ENCODE data around the gene C14orf132. TPM values are rescaled to one million over a fixed set of nuclear protein-coding genes. Genes with fewer than 3 reads are reported as not detected.

Gene C14orf132
- total RNA-seq, 2 experiments from 2014 or later = 3.2 to 4.6 TPM

GRCh38 chr14:96017882-96018281, 21.3 kb upstream of the C14orf132 start:
- intact Hi-C loops (cut with micrococcal nuclease) = no loop called here
- Mint-ChIP-seq H3K27me3 (peaks cover 35% of the 10 kb centered on the region), H3K4me1 (ENCODE audit: low read depth) (no peaks in the 10 kb centered on the region), H3K4me3 (no peak overlapping the region), H3K36me3 (no peaks in the 10 kb centered on the region), H3K27ac (no peak overlapping the region), H3K9me3 (no peaks in the 10 kb centered on the region)
- ChIA-PET POLR2A (no interaction called here), CTCF (no interaction called here)
- DNase-seq = no peak

DNA sequence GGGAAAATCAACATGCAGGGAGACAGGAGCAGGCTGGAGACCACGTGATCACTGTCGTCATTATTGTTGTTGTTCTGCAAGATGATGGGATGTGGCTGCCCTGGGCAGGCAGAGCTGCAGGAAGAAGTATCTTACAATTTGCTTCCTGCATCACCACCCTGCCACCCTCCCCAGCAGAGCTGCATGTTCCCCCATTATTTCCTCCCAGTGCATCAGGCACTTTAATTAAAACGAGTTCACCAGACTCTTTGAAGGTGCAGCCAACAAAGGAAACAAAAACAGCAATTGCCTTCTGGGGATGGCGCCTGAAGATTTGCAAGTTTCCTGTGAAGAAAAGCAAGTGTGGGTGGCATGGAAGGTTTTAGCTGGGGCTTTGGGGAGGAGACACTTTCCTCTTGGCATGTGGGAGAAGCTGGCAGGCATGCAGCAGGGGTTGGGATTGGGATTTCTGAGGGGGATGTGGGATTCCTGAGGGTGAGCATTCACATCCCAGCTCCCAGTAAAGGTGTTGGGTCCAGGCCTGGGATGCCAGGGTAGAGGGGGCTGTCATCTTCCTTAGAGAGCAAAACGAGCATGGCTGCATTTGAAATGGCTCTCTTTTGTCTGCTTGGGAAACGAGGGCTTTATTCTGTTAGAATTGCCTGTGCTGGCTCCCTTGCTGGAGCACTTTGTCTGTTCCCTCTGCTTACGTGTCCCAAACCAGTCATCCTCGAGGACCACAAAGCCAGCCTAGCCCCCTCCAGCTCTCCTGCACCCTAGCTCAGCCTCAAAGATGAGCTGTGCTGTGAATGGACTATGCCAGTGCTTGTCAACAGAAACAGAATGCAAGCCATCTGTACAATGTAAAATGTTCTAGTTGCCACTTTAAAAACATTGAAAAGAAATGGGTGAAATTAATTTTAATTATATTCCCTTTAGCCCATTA, 11.5 kb upstream of the C14orf132 start:
- peak overlapping the region; percentile 14 for H3K27ac Mint-ChIP-seq
- POLR2A ChIA-PET = no interaction called here

GRCh38 chr14:96029089-96029645, 10.0 kb upstream of the C14orf132 start:
- intact Hi-C loops (cut with micrococcal nuclease) = no loop called here

More for the DNA sequence above, 11.5 kb upstream of the C14orf132 start:
- intact Hi-C loops (cut with micrococcal nuclease) = no loop called here
- H3K9me3 Mint-ChIP-seq = no peaks in the 10 kb centered on the region
- no peak overlapping the region for H3K4me3 Mint-ChIP-seq
- no peaks in the 10 kb centered on the region for H3K27me3 Mint-ChIP-seq
- H3K4me1 Mint-ChIP-seq (ENCODE audit: low read depth) = peaks cover 20% of the 10 kb centered on the region
- no peak for DNase-seq
- H3K36me3 Mint-ChIP-seq = no peaks in the 10 kb centered on the region
- CTCF ChIA-PET = interaction anchor here (1.1 kb wide), 1 partner anchor 18 kb away, joined by 4 read pairs; no protein-coding TSS in a partner anchor

DNA sequence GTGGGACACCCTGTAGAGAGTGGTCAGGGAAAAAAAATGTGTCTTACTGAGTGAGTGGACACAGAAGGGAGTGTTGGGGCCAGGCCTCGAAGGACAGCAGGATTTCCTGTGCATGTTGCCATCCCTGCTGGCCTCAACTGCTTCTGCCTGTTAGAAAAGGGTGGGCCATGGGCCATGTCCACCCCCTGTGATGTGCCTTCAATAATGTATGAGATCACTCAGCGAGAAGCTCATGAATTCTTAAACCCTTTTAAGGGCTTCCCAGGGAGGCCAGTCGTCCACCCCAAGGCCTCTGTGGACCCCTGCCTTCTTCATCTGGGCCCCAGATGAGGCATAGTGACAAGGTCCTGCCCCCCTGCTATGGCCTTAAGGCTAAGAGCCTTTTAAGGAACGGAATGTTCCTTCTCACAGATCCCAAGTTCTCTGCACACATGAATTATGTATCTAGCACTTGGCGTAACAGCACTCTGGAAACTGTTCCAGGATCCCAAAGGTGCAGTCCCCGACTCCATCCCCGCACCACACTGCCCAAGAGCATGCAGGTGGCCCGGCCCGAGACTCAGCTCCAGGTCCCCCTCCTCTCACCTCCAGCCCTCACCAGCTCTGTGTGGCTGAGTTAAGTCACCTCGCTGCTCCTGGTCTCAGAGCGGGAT, 8.9 kb upstream of the C14orf132 start:
- no peaks in the 10 kb centered on the region for H3K36me3 Mint-ChIP-seq

More at GRCh38 chr14:96029089-96029645, 10.0 kb upstream of the C14orf132 start:
- no peaks in the 10 kb centered on the region for H3K9me3 Mint-ChIP-seq
- peaks cover 24% of the 10 kb centered on the region for H3K4me1 Mint-ChIP-seq (ENCODE audit: low read depth)
- ChIA-PET CTCF (interaction anchor here (1.1 kb wide), 1 partner anchor 16 kb away, joined by 4 read pairs; no protein-coding TSS in a partner anchor), POLR2A (no interaction called here)
- H3K4me3 Mint-ChIP-seq = no peak overlapping the region
- no peak overlapping the region for H3K27ac Mint-ChIP-seq
- H3K27me3 Mint-ChIP-seq = no peaks in the 10 kb centered on the region
- no peak for DNase-seq
- no peaks in the 10 kb centered on the region for H3K36me3 Mint-ChIP-seq

GRCh38 chr14:96031691-96032090, 7.5 kb upstream of the C14orf132 start:
- Mint-ChIP-seq H3K27me3 (no peaks in the 10 kb centered on the region), H3K4me1 (ENCODE audit: low read depth) (peaks cover 22% of the 10 kb centered on the region), H3K36me3 (no peaks in the 10 kb centered on the region), H3K4me3 (no peak overlapping the region), H3K27ac (no peak overlapping the region), H3K9me3 (no peaks in the 10 kb centered on the region)
- no peak for DNase-seq
- intact Hi-C loops (cut with micrococcal nuclease) = no loop called here
- POLR2A ChIA-PET = no interaction called here
- CTCF ChIA-PET = no interaction called here

More for the DNA sequence above, 8.9 kb upstream of the C14orf132 start:
- Mint-ChIP-seq H3K27me3 (no peaks in the 10 kb centered on the region), H3K27ac (no peak overlapping the region), H3K4me3 (no peak overlapping the region), H3K9me3 (no peaks in the 10 kb centered on the region), H3K4me1 (ENCODE audit: low read depth) (peaks cover 24% of the 10 kb centered on the region)
- ChIA-PET POLR2A (no interaction called here), CTCF (no interaction called here)
- no peak for DNase-seq
- intact Hi-C loops (cut with micrococcal nuclease) = no loop called here

DNA sequence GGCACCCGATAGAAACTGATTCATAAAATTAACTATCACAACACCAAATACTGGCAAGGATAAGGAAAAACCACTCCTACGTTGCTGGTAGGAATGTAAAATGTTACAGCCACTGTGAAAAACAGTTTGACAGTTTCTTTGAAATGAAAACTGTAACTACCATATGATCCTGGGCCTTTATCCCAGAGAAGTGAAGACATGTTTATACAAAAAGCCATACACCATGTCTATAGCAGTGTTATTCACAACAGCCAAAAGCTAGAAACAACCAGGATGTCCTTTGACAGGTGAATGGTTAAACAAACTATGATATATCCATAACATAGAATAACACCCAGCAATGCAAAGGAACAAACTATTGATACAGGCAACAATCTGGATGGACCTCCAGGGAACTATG, 3.7 kb upstream of the C14orf132 start:
- intact Hi-C loops (cut with micrococcal nuclease) = no loop called here
- POLR2A ChIA-PET = no interaction called here
- H3K4me1 Mint-ChIP-seq (ENCODE audit: low read depth) = peaks cover 17% of the 10 kb centered on the region
- CTCF ChIA-PET = interaction anchor here (1.4 kb wide), 1 partner anchor 41 kb away, joined by 3 read pairs; no protein-coding TSS in a partner anchor
- no peak for DNase-seq
- H3K27me3 Mint-ChIP-seq = peaks cover 4% of the 10 kb centered on the region
- no peak overlapping the region for H3K27ac Mint-ChIP-seq
- no peaks in the 10 kb centered on the region for H3K36me3 Mint-ChIP-seq
- no peaks in the 10 kb centered on the region for H3K9me3 Mint-ChIP-seq
- no peak overlapping the region for H3K4me3 Mint-ChIP-seq

- intact Hi-C loops (cut with micrococcal nuclease) = no loop called here
- Mint-ChIP-seq H3K27me3 (peaks cover 19% of the 10 kb centered on the region), H3K36me3 (no peaks in the 10 kb centered on the region), H3K9me3 (no peaks in the 10 kb centered on the region), H3K4me3 (peak overlapping the region; percentile 67), H3K27ac (no peak overlapping the region), H3K4me1 (ENCODE audit: low read depth) (peaks cover 16% of the 10 kb centered on the region)
- CTCF ChIA-PET = no interaction called here
- POLR2A ChIA-PET = interaction anchor here (1.0 kb wide), 1 partner anchor 13 kb away, joined by 3 read pairs; no protein-coding TSS in a partner anchor
- no peak for DNase-seq
These were observed 1.1 kb upstream of the C14orf132 start for GRCh38 chr14:96037891-96038557.

DNA sequence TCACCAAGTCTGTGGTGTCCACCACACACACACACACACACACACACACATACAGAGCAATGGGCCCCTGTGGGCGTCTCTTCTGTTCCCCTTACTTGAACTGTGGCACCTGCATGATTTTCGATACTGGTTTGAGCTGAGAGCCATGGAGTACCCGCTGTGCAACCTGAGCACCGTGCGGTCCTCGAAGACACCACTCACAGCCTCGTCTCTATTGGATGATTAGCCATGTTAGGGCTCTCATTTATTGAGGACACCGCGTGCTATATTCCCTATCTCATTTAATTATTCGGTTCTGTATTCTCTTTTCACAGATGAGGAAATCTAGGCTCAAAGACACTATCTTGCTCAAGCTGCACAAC, 623 bp upstream of the C14orf132 start:
- CTCF ChIA-PET = no interaction called here
- H3K36me3 Mint-ChIP-seq = no peaks in the 10 kb centered on the region
- H3K9me3 Mint-ChIP-seq = no peaks in the 10 kb centered on the region
- peaks cover 13% of the 10 kb centered on the region for H3K4me1 Mint-ChIP-seq (ENCODE audit: low read depth)
- H3K4me3 Mint-ChIP-seq = peak overlapping the region; percentile 67
- DNase-seq = no peak
- intact Hi-C loops (cut with micrococcal nuclease) = no loop called here
- H3K27me3 Mint-ChIP-seq = peaks cover 20% of the 10 kb centered on the region
- POLR2A ChIA-PET = interaction anchor here (1.0 kb wide), 1 partner anchor 14 kb away, joined by 3 read pairs; no protein-coding TSS in a partner anchor
- H3K27ac Mint-ChIP-seq = no peak overlapping the region

- Mint-ChIP-seq H3K9me3 (no peaks in the 10 kb centered on the region), H3K36me3 (no peaks in the 10 kb centered on the region), H3K27ac (no peak overlapping the region), H3K27me3 (peaks cover 20% of the 10 kb centered on the region), H3K4me3 (peak overlapping the region; percentile 74), H3K4me1 (ENCODE audit: low read depth) (peaks cover 13% of the 10 kb centered on the region)
- intact Hi-C loops (cut with micrococcal nuclease) = no loop called here
- peak; percentile 21 for DNase-seq
- ChIA-PET POLR2A (interaction anchor here (0.5 kb wide), 1 partner anchor 198 kb away, joined by 3 read pairs; no protein-coding TSS in a partner anchor), CTCF (interaction anchor here (0.6 kb wide), 3 partner anchors 18 to 749 kb away, joined by 3 read pairs; no protein-coding TSS in a partner anchor)
These were observed 610 bp downstream of the C14orf132 start for GRCh38 chr14:96039633-96040311.

GRCh38 chr14:96040828-96041371, 1.7 kb downstream of the C14orf132 start:
- CTCF ChIA-PET = no interaction called here
- intact Hi-C loops (cut with micrococcal nuclease) = no loop called here

GRCh38 chr14:96042248-96042930, 3.2 kb downstream of the C14orf132 start:
- ChIA-PET CTCF (interaction anchor here (0.9 kb wide), 1 partner anchor 10 kb away, joined by 3 read pairs; no protein-coding TSS in a partner anchor), POLR2A (no interaction called here)
- H3K27me3 Mint-ChIP-seq = peaks cover 20% of the 10 kb centered on the region
- peaks cover 5% of the 10 kb centered on the region for H3K9me3 Mint-ChIP-seq
- no peak overlapping the region for H3K27ac Mint-ChIP-seq
- DNase-seq = no peak
- H3K4me3 Mint-ChIP-seq = no peak overlapping the region
- intact Hi-C loops (cut with micrococcal nuclease) = no loop called here
- H3K36me3 Mint-ChIP-seq = no peaks in the 10 kb centered on the region
- peaks cover 9% of the 10 kb centered on the region for H3K4me1 Mint-ChIP-seq (ENCODE audit: low read depth)

More at GRCh38 chr14:96040828-96041371, 1.7 kb downstream of the C14orf132 start:
- H3K27me3 Mint-ChIP-seq = peaks cover 20% of the 10 kb centered on the region
- H3K4me3 Mint-ChIP-seq = no peak overlapping the region
- H3K4me1 Mint-ChIP-seq (ENCODE audit: low read depth) = peaks cover 10% of the 10 kb centered on the region
- H3K9me3 Mint-ChIP-seq = peaks cover 3% of the 10 kb centered on the region
- H3K36me3 Mint-ChIP-seq = no peaks in the 10 kb centered on the region
- POLR2A ChIA-PET = no interaction called here
- no peak for DNase-seq
- no peak overlapping the region for H3K27ac Mint-ChIP-seq
